ENCODE results near the gene CLEC2D.
A peak's percentile ranks its signal among the peaks of the same experiment; 100 is the strongest.

Gene CLEC2D

DNA sequence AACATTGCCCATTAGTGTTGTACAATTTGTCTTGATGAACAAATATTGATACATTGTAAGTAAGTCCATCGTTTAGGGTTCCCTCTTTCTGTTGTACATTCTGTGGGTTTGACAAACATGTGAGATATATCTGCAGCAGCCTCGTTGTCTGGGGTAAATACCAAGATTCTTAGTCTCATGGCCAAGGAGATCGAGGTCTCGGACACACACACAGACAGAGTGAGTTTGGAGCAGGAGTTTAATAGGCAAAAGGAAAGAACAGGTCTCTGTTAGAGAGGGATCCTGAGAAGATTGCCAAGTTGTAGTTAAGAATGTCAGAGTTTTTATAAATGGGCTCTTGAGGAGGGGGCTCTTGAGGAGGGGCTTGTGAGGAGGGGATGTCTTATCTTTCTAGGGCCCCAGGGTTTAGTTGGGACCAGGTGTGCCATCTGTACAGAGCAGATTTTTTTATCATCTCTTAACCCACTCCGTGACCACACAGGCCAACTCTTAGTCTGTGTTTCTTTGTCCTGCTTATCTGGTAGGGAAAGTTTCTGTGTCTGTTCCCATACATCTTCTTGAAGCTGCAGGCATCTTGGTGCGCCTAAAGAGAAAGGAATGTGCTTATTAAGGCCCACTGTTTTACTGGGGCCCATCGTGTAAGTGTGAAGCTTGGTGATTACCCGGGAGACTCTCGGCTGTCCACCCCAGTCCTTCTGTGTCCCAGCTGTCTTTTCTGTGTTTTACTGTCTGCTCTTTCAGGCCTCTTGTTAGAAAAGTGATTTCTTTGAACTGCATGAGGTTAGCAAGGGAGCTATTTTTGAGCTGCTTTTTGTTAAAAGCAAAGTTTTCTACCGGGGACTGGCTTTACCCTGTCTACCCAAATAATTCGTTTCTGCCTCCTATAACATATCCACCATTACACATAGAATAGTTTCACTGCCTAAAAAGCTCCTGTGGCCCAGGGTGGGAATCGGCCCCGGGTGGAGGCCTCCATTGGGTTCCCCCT is 22.4 kb upstream of the CLEC2D start:
- TF ChIP-seq EP300 (IDR thresholded peaks at IDR 0.05; ENCODE audit: borderline replicate concordance) (no peak), TCF12 (IDR thresholded peaks at IDR 0.05; ENCODE audit: low read depth) (no peak), CREB1 (IDR thresholded peaks at IDR 0.05; ENCODE audit: low read depth) (no peak), TEAD4 (IDR thresholded peaks at IDR 0.05) (no peak)

DNA sequence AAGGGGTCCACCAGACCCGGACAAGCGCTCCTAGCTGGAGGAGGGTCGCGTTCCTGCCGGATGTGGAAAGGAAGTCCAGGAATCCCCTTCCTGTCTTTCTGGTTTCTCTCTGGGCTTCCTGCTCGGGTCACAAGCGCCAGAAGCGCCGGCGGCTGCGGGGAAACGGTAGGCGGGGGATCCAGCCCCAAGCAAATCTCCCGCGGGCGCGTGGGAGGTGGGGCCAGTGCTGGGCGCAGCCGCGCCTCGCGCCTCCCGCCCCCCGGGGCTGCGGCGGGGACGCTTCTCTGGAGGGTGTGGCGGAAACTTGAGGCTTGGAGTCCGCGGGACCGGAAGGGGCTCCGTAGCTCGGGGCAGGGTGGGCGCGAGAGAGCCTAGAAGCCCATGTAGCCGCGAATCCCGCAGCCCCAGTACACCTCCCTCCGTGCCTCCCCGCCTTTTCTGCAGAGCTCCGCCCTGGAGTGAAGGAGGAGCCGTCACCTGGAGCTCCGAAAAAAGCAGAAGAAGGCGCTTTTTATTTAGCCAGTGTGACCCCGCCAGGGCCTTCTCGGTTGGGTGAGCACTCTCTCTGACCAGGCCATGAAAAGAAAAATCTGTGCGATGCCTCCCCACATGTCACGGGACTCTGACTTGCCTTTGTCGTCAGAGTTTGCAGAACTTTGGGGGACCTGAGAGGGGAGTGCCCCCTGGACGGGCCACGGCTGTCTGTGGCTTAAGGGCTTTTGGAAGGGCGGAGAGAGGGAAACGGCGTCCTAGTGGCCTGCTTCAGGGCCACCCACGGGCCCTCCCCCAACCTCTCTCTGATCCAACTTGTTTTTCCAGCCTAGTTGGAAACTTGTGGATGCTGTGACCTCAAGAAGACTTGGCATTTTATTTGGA is 21.4 kb upstream of the CLEC2D start:
- TF ChIP-seq FOXM1 (IDR thresholded peaks at IDR 0.05; ENCODE audit: borderline replicate concordance, low read depth) (no peak), TEAD4 (IDR thresholded peaks at IDR 0.05) (no peak), RAD21 (IDR thresholded peaks at IDR 0.05; ENCODE audit: low read depth) (no peak; the same call in 1 of the 2 replicates), TAF1 (IDR thresholded peaks at IDR 0.05; ENCODE audit: low read depth) (peak; percentile 65), USF1 (IDR thresholded peaks at IDR 0.05) (peak; percentile 44; the same call in 1 of the 2 replicates), ZBTB7A (IDR thresholded peaks at IDR 0.05; ENCODE audit: low read depth) (peak; percentile 96), EGR1 (IDR thresholded peaks at IDR 0.05) (peak; percentile 70), REST (IDR thresholded peaks at IDR 0.05; ENCODE audit: low read depth) (no peak; the same call in 1 of the 2 replicates), EP300 (IDR thresholded peaks at IDR 0.05; ENCODE audit: borderline replicate concordance) (peak; percentile 52; the same call in 1 of the 2 replicates), NFIC (IDR thresholded peaks at IDR 0.05) (no peak; the same call in 1 of the 2 replicates), TCF12 (IDR thresholded peaks at IDR 0.05; ENCODE audit: low read depth) (peak; percentile 44; the same call in 1 of the 2 replicates), YY1 (IDR thresholded peaks at IDR 0.05; ENCODE audit: low read depth) (no peak; the same call in 1 of the 2 replicates), CEBPB (IDR thresholded peaks at IDR 0.05) (no peak; the same call in 1 of the 2 replicates), CREB1 (IDR thresholded peaks at IDR 0.05; ENCODE audit: low read depth) (no peak)
- TF ChIP-seq, protein P1, sequence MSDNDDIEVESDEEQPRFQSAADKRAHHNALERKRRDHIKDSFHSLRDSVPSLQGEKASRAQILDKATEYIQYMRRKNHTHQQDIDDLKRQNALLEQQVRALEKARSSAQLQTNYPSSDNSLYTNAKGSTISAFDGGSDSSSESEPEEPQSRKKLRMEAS (IDR thresholded peaks at IDR 0.05), result peak; percentile 85

GRCh38 chr12:9648701-9649531 is 20.6 kb upstream of the CLEC2D start:
- TF ChIP-seq YY1 (IDR thresholded peaks at IDR 0.05; ENCODE audit: low read depth) (no peak), CEBPB (IDR thresholded peaks at IDR 0.05) (no peak), FOXM1 (IDR thresholded peaks at IDR 0.05; ENCODE audit: borderline replicate concordance, low read depth) (no peak), EGR1 (IDR thresholded peaks at IDR 0.05) (no peak), NFIC (IDR thresholded peaks at IDR 0.05) (no peak), ZBTB7A (IDR thresholded peaks at IDR 0.05; ENCODE audit: low read depth) (no peak), USF1 (IDR thresholded peaks at IDR 0.05) (no peak), EP300 (IDR thresholded peaks at IDR 0.05; ENCODE audit: borderline replicate concordance) (no peak), TEAD4 (IDR thresholded peaks at IDR 0.05) (no peak), TAF1 (IDR thresholded peaks at IDR 0.05; ENCODE audit: low read depth) (no peak), TCF12 (IDR thresholded peaks at IDR 0.05; ENCODE audit: low read depth) (no peak), CREB1 (IDR thresholded peaks at IDR 0.05; ENCODE audit: low read depth) (no peak), RAD21 (IDR thresholded peaks at IDR 0.05; ENCODE audit: low read depth) (no peak), REST (IDR thresholded peaks at IDR 0.05; ENCODE audit: low read depth) (no peak)
- TF ChIP-seq, protein P1 (IDR thresholded peaks at IDR 0.05), result no peak

- TF ChIP-seq, protein P1 (IDR thresholded peaks at IDR 0.05), result no peak
- TF ChIP-seq CEBPB (IDR thresholded peaks at IDR 0.05), result no peak
- no peak for TF ChIP-seq RAD21 (IDR thresholded peaks at IDR 0.05; ENCODE audit: low read depth)
- TF ChIP-seq EP300 (IDR thresholded peaks at IDR 0.05; ENCODE audit: borderline replicate concordance), result no peak
- no peak for TF ChIP-seq TEAD4 (IDR thresholded peaks at IDR 0.05)
- no peak for TF ChIP-seq EGR1 (IDR thresholded peaks at IDR 0.05)
- TF ChIP-seq REST (IDR thresholded peaks at IDR 0.05; ENCODE audit: low read depth), result no peak
- TF ChIP-seq NFIC (IDR thresholded peaks at IDR 0.05), result no peak
- TF ChIP-seq ZBTB7A (IDR thresholded peaks at IDR 0.05; ENCODE audit: low read depth), result no peak
- TF ChIP-seq YY1 (IDR thresholded peaks at IDR 0.05; ENCODE audit: low read depth), result no peak
- TF ChIP-seq TAF1 (IDR thresholded peaks at IDR 0.05; ENCODE audit: low read depth), result no peak
- no peak for TF ChIP-seq TCF12 (IDR thresholded peaks at IDR 0.05; ENCODE audit: low read depth)
- TF ChIP-seq USF1 (IDR thresholded peaks at IDR 0.05), result no peak
- TF ChIP-seq CREB1 (IDR thresholded peaks at IDR 0.05; ENCODE audit: low read depth), result no peak
- TF ChIP-seq FOXM1 (IDR thresholded peaks at IDR 0.05; ENCODE audit: borderline replicate concordance, low read depth), result no peak
Observed at GRCh38 chr12:9649532-9649940, 20.0 kb upstream of the CLEC2D start.
